Endothelial cell of umbilical vein (primary cell): Measurements from ENCODE around the gene PHLPP1. TPM values are rescaled to one million over a fixed set of nuclear protein-coding genes. Genes with fewer than 3 reads are reported as not detected.

ENCODE experiments used
- BruUV-seq: library from RNA; stranded (reverse); fragments of 400-500 nt; replicated peaks from 2 replicates; lab custom pipeline; 2021; lab: Mats Ljungman, UMichigan
- CTCF ChIA-PET: fragments of 300-600, 350-600 bp; sonication (Branson Sonifier 250); formaldehyde crosslinking; loops from one replicate; lab custom pipeline; 2021; ENCODE audit warnings: antibody characterized with exemption, inconsistent platforms; lab: Charles Lee
- POLR2A ChIA-PET: fragments of 300-600, 350-600 bp; sonication (Branson Sonifier 250); formaldehyde crosslinking; loops from one replicate; lab custom pipeline; 2021; ENCODE audit warnings: antibody characterized with exemption, inconsistent platforms; lab: Charles Lee
- DNase-seq: peaks from one replicate; pipeline ENCODE4 v3.0.0-alpha.2; 2011; ENCODE audit warnings: low read depth, low spot score
- FAIRE-seq: peaks from 2 replicates; lab custom pipeline; 2011; peaks lifted over from hg19 to GRCh38; lab: Jason Lieb, UNC
- H2AFZ ChIP-seq: 2 replicates; pipeline ENCODE4 v1.6.0; 2012; ENCODE audit warnings: low read depth, low read length, control low read depth, inconsistent platforms
- H3K27ac ChIP-seq: 2 replicates; pipeline ENCODE4 v1.5.1; 2011; ENCODE audit warnings: low read depth, mild to moderate bottlenecking, control low read depth, low read length, moderate library complexity; ENCODE audit not compliant: insufficient read depth
- H3K27me3 ChIP-seq, 2 experiments: 2 replicates each; pipeline versions ENCODE4 v1.6.0 to v1.6.1; 2011; ENCODE audit warnings: low read length in 2 of 2, mixed read lengths in 1 of 2; ENCODE audit not compliant: control insufficient read depth in 2 of 2, insufficient read depth in 2 of 2
- H3K36me3 ChIP-seq, 2 experiments: 2 replicates in 1 of 2; 3 replicates in 1 of 2; pipeline ENCODE4 v1.5.1; 2011; ENCODE audit warnings: low read length in 2 of 2, mild to moderate bottlenecking in 1 of 2, moderate library complexity in 1 of 2; ENCODE audit not compliant: control insufficient read depth in 2 of 2, insufficient read depth in 2 of 2; ENCODE audit errors: extremely low read depth in 1 of 2
- H3K4me1 ChIP-seq: 3 replicates; pipeline ENCODE4 v1.5.1; 2011; ENCODE audit warnings: mild to moderate bottlenecking, low read length; ENCODE audit not compliant: control insufficient read depth, insufficient read depth; ENCODE audit errors: extremely low read depth
- H3K4me2 ChIP-seq: 2 replicates; pipeline ENCODE4 v1.6.1; 2011; ENCODE audit warnings: low read length, control low read depth, mixed read lengths; ENCODE audit not compliant: insufficient read depth
- H3K4me3 ChIP-seq, 3 experiments: fragments of 200-600 bp in 1 of 3; sonication (generic), shearing (Covaris generic) in 1 of 3; replicated peaks in 1 of 3; 2 replicates each; pipeline ENCODE4 v1.5.1; 2011 to 2016; ENCODE audit warnings: control low read depth in 3 of 3, low read length in 3 of 3, mild to moderate bottlenecking in 2 of 3, inconsistent platforms in 1 of 3, low read depth in 1 of 3, moderate library complexity in 1 of 3; ENCODE audit not compliant: insufficient read depth in 1 of 3
- H3K79me2 ChIP-seq: 2 replicates; pipeline ENCODE4 v1.6.0; 2012; ENCODE audit warnings: low read length, inconsistent platforms; ENCODE audit not compliant: control insufficient read depth, insufficient read depth
- H3K9ac ChIP-seq: replicated peaks from 2 replicates; pipeline ENCODE3; 2011; ENCODE audit warnings: low read length, control low read depth; ENCODE audit not compliant: insufficient read depth; ENCODE audit errors: extremely low read depth
- H3K9me1 ChIP-seq: replicated peaks from 3 replicates; pipeline ENCODE4 v1.6.0; 2011; ENCODE audit warnings: mild to moderate bottlenecking, low read length; ENCODE audit not compliant: control insufficient read depth, insufficient read depth; ENCODE audit errors: extremely low read depth
- H3K9me3 ChIP-seq: replicated peaks from 2 replicates; pipeline ENCODE4 v1.5.1; 2012; ENCODE audit warnings: low read length, inconsistent platforms; ENCODE audit not compliant: control insufficient read depth, insufficient read depth
- H4K20me1 ChIP-seq: replicated peaks from 2 replicates; pipeline ENCODE3; 2011; ENCODE audit warnings: mild to moderate bottlenecking, low read length; ENCODE audit not compliant: control insufficient read depth, insufficient read depth; ENCODE audit errors: extremely low read depth
- CTCF ChIP-seq, 2 donors: IDR thresholded peaks; 1 replicate in 1 of 2; 2 replicates in 1 of 2; pipeline ENCODE4 v1.5.1; 2011; ENCODE audit warnings: low read length in 2 of 2, mild to moderate bottlenecking in 2 of 2, moderate library complexity in 2 of 2, control low read depth in 1 of 2, inconsistent platforms in 1 of 2, low read depth in 1 of 2; ENCODE audit not compliant: insufficient read depth in 1 of 2; ENCODE audit errors: extremely low read depth in 1 of 2
- EZH2 ChIP-seq: IDR thresholded peaks from 2 replicates; pipeline ENCODE4 v1.6.1; 2012; ENCODE audit warnings: borderline replicate concordance, low read depth, mild to moderate bottlenecking, moderate library complexity, low read length, inconsistent platforms; ENCODE audit not compliant: severe bottlenecking
- FOS ChIP-seq: IDR thresholded peaks from 2 replicates; pipeline ENCODE4 v1.6.1; 2011; ENCODE audit warnings: mild to moderate bottlenecking, low read length, moderate library complexity, borderline replicate concordance; ENCODE audit not compliant: insufficient read depth
- GATA2 ChIP-seq: IDR thresholded peaks from 2 replicates; pipeline ENCODE4 v1.7.0; 2011; ENCODE audit warnings: low read depth, mild to moderate bottlenecking, moderate library complexity, mixed read lengths, low read length; ENCODE audit not compliant: insufficient read length, insufficient read depth
- JUN ChIP-seq: IDR thresholded peaks from 2 replicates; pipeline ENCODE4 v1.6.1; 2011; ENCODE audit warnings: borderline replicate concordance, low read depth; ENCODE audit not compliant: insufficient read length, insufficient read depth
- MAX ChIP-seq: IDR thresholded peaks from 2 replicates; pipeline ENCODE4 v1.6.1; 2011; ENCODE audit not compliant: insufficient read depth, insufficient read length
- MYC ChIP-seq: IDR thresholded peaks from one replicate; pipeline ENCODE4 v1.6.1; 2011; ENCODE audit warnings: mild to moderate bottlenecking, low read depth, low read length
- POLR2A ChIP-seq: IDR thresholded peaks from 2 replicates; pipeline ENCODE4 v1.6.1; 2012; ENCODE audit warnings: low read depth, mild to moderate bottlenecking, control low read depth, low read length
- POLR2AphosphoS5 ChIP-seq: IDR thresholded peaks from 2 replicates; pipeline ENCODE4 v1.6.1; 2012; ENCODE audit warnings: low read depth, mild to moderate bottlenecking, control low read depth, low read length, moderate library complexity; ENCODE audit not compliant: insufficient read depth
- dilution Hi-C: fragments of 300-500 bp; cut with MboI; formaldehyde crosslinking; loops from one replicate; pipeline ENCODE4 v1.15.0; 2019; ENCODE audit warnings: low sequenced_read_pairs; ENCODE audit not compliant: extremely low pct_ligation_motif_present
- intact Hi-C: fragments of 100-400 bp; cut with micrococcal nuclease; formaldehyde crosslinking; loops from one replicate; pipeline ENCODE4 v1.10.0; 2022
- polyA plus RNA-seq, 4 experiments: library from polyadenylated mRNA; depleted of rRNA in 3 of 4; stranded (reverse) in 3 of 4; unstranded in 1 of 4; fragments of >200 nt; gene quantifications; 2 replicates each; pipeline versions ENCODE4 v1.2.1 to v1.2.3, GENCODE V29; 2011 to 2012; ENCODE audit warnings: missing spikeins in 1 of 4
- total RNA-seq: library from RNA; stranded (reverse); gene quantifications from 2 replicates; pipeline ENCODE4 v1.2.3, GENCODE V29; 2021

PHLPP1 gene
- total and polyA plus RNA-seq, 2 donors (not counting 3 experiments of a cell fraction or from before 2014, with no cell fraction given) = 4.0 to 10.8 TPM

GRCh38 chr18:62797329-62797728, 82.0 kb downstream of the PHLPP1 start:
- H3K9me3 ChIP-seq = no peaks in the 10 kb centered on the region
- no peaks in the 10 kb centered on the region for H4K20me1 ChIP-seq
- no TSS peak for BruUV-seq
- no peak overlapping the region for H3K9ac ChIP-seq
- H3K36me3 ChIP-seq = no peaks in the 10 kb centered on the region
- TF ChIP-seq FOS = no peak
- no peak for TF ChIP-seq CTCF (IDR thresholded peaks at IDR 0.05; ENCODE audit: extremely low read depth in 1 of 2, insufficient read depth in 1 of 2, low read depth in 1 of 2, low read length in 2 of 2)
- no peak for TF ChIP-seq MAX
- no peak for TF ChIP-seq GATA2
- no peak for TF ChIP-seq POLR2AphosphoS5
- TF ChIP-seq EZH2 = no peak
- TF ChIP-seq JUN = no peak
- no peak for TF ChIP-seq POLR2A
- no peak for TF ChIP-seq MYC
- no peaks in the 10 kb centered on the region for H3K9me1 ChIP-seq
- H3K27me3 ChIP-seq = no peaks in the 10 kb centered on the region
- ChIA-PET CTCF (no interaction called here), POLR2A (no interaction called here)
- peaks cover 7% of the 10 kb centered on the region for H3K4me1 ChIP-seq
- FAIRE-seq (no peak), DNase-seq (no peak)
- no peak overlapping the region for H3K27ac ChIP-seq
- H3K4me2 ChIP-seq = no peak overlapping the region
- intact Hi-C loops = no loop called here
- H2AFZ ChIP-seq = no peak overlapping the region
- no peaks in the 10 kb centered on the region for H3K79me2 ChIP-seq
- dilution Hi-C loops = no loop called here
- no peak overlapping the region for H3K4me3 ChIP-seq
